CD14-positive monocyte (primary cell): ENCODE results near the gene PTCD1. TPM values are rescaled to one million over a fixed set of nuclear protein-coding genes. Genes with fewer than 3 reads are reported as not detected.

Experiments used
- DNase-seq, 3 donors: peaks; one replicate each; pipeline ENCODE4 v3.0.0-alpha.2; 2011 to 2022
- H2AFZ ChIP-seq: 2 replicates; pipeline ENCODE4 v1.6.0; 2012; ENCODE audit warnings: mild to moderate bottlenecking, low read depth, low read length, inconsistent platforms; ENCODE audit not compliant: insufficient read depth, poor library complexity, severe bottlenecking
- H3K27ac ChIP-seq, 2 donors: 1 replicate in 1 of 2; 2 replicates in 1 of 2; pipeline ENCODE4 v1.5.1; 2012 to 2013; ENCODE audit warnings: low read length in 2 of 2, control low read depth in 1 of 2, inconsistent platforms in 1 of 2, low read depth in 1 of 2, mild to moderate bottlenecking in 1 of 2
- H3K27me3 ChIP-seq, 2 donors: one replicate each; pipeline versions ENCODE4 v1.6.0 to v1.6.1; 2011 to 2013; ENCODE audit warnings: low read length in 2 of 2; ENCODE audit not compliant: control insufficient read depth in 2 of 2, insufficient read depth in 2 of 2
- H3K36me3 ChIP-seq, 2 donors: replicated peaks in 1 of 2; 1 replicate in 1 of 2; 2 replicates in 1 of 2; pipeline versions ENCODE4 v1.5.1 to v1.6.1; 2012 to 2013; ENCODE audit warnings: low read length in 2 of 2, control low read depth in 1 of 2, inconsistent platforms in 1 of 2, mild to moderate bottlenecking in 1 of 2; ENCODE audit not compliant: insufficient read depth in 2 of 2, control insufficient read depth in 1 of 2
- H3K4me1 ChIP-seq, 2 donors: 1 replicate in 1 of 2; 2 replicates in 1 of 2; pipeline versions ENCODE4 v1.5.1 to v1.6.1; 2012 to 2013; ENCODE audit warnings: low read length in 2 of 2, control low read depth in 1 of 2, inconsistent platforms in 1 of 2, mild to moderate bottlenecking in 1 of 2, moderate library complexity in 1 of 2; ENCODE audit not compliant: insufficient read depth in 2 of 2, control insufficient read depth in 1 of 2
- H3K4me2 ChIP-seq: replicated peaks from 2 replicates; pipeline ENCODE3; 2012; ENCODE audit warnings: low read length, moderate library complexity, mild to moderate bottlenecking; ENCODE audit not compliant: poor library complexity, severe bottlenecking; ENCODE audit errors: extremely low read depth
- H3K4me3 ChIP-seq, 3 experiments: fragments of 200-600 bp in 1 of 3; sonication (generic) in 1 of 3; replicated peaks in 1 of 3; 1 replicate in 2 of 3; 2 replicates in 1 of 3; pipeline ENCODE4 v1.5.1; 2011 to 2013; ENCODE audit warnings: low read length in 3 of 3, mild to moderate bottlenecking in 3 of 3, control low read depth in 2 of 3, low read depth in 2 of 3, inconsistent platforms in 1 of 3, moderate library complexity in 1 of 3
- H3K79me2 ChIP-seq: 2 replicates; pipeline ENCODE4 v1.6.0; 2012; ENCODE audit warnings: mild to moderate bottlenecking, control low read depth, inconsistent platforms, low read length, moderate library complexity; ENCODE audit not compliant: insufficient read depth
- H3K9ac ChIP-seq: 2 replicates; pipeline ENCODE4 v1.6.0; 2017; ENCODE audit warnings: low read length, mild to moderate bottlenecking; ENCODE audit not compliant: insufficient read depth, poor library complexity, severe bottlenecking
- H3K9me3 ChIP-seq, 2 donors: replicated peaks in 1 of 2; 1 replicate in 1 of 2; 2 replicates in 1 of 2; pipeline versions ENCODE4 v1.5.1 to v1.6.1; 2012 to 2013; ENCODE audit warnings: low read length in 2 of 2, control low read depth in 1 of 2; ENCODE audit not compliant: control insufficient read depth in 1 of 2, insufficient read depth in 1 of 2
- H4K20me1 ChIP-seq: 2 replicates; pipeline ENCODE4 v1.6.0; 2012; ENCODE audit warnings: mild to moderate bottlenecking, low read length, control low read depth, moderate library complexity; ENCODE audit not compliant: insufficient read depth
- H3K27ac Mint-ChIP-seq, 7 donors: one replicate each; pipeline ENCODE4 v1.8.0; 2020; ENCODE audit warnings: mild to moderate bottlenecking in 7 of 7, mixed read lengths in 7 of 7, moderate library complexity in 6 of 7, inconsistent platforms in 2 of 7
- H3K27me3 Mint-ChIP-seq, 3 donors: one replicate each; pipeline ENCODE4 v1.8.0; 2021 to 2022; ENCODE audit warnings: low read depth in 3 of 3, mild to moderate bottlenecking in 3 of 3, mixed read lengths in 3 of 3, moderate library complexity in 3 of 3, inconsistent platforms in 1 of 3
- H3K36me3 Mint-ChIP-seq, 2 donors: one replicate each; pipeline ENCODE4 v1.8.0; 2020; ENCODE audit warnings: mixed read lengths in 2 of 2, inconsistent platforms in 1 of 2, mild to moderate bottlenecking in 1 of 2
- H3K4me1 Mint-ChIP-seq: one replicate; pipeline ENCODE4 v1.8.0; 2020; ENCODE audit warnings: mild to moderate bottlenecking, mixed read lengths
- H3K4me3 Mint-ChIP-seq, 2 donors: one replicate each; pipeline ENCODE4 v1.8.0; 2020; ENCODE audit warnings: mild to moderate bottlenecking in 2 of 2, mixed read lengths in 2 of 2, moderate library complexity in 1 of 2
- H3K9me3 Mint-ChIP-seq, 7 donors: one replicate each; pipeline ENCODE4 v1.8.0; 2020 to 2022; ENCODE audit warnings: mixed read lengths in 7 of 7, mild to moderate bottlenecking in 6 of 7, moderate library complexity in 6 of 7, inconsistent platforms in 2 of 7
- WGBS: methylation state at CpG from one replicate; pipeline ENCODE4 v1.1.5; 2013; ENCODE audit warnings: missing lambda C conversion rate; ENCODE audit not compliant: insufficient coverage; 5-methylcytosine and 5-hydroxymethylcytosine counted together
- intact Hi-C, 2 donors: fragments of 100-400 bp; cut with micrococcal nuclease; formaldehyde crosslinking; loops; one replicate each; pipeline versions ENCODE4 v1.15.0 to v1.15.1; 2023
- polyA plus RNA-seq, 3 donors: library from polyadenylated mRNA; depleted of rRNA in 1 of 3; unstranded in 2 of 3; stranded (reverse) in 1 of 3; fragments of 300-500 nt in 2 of 3; fragments of >200 nt in 1 of 3; fragmentation: Illumina TruSeq in 2 of 3; gene quantifications; 1 replicate in 2 of 3; 2 replicates in 1 of 3; pipeline ENCODE4 v1.2.3, GENCODE V29; 2012 to 2021
- TF ChIP-seq, protein P1 (sequence below): fragments of 200-600 bp; IDR thresholded peaks from one replicate; pipeline ENCODE4 v1.8.0; 2022; ENCODE audit warnings: antibody characterized with exemption, mild to moderate bottlenecking

The PTCD1 gene
- polyA plus RNA-seq, 3 donors = 0.74 to 4.3 (median 1.6) TPM

DNA sequence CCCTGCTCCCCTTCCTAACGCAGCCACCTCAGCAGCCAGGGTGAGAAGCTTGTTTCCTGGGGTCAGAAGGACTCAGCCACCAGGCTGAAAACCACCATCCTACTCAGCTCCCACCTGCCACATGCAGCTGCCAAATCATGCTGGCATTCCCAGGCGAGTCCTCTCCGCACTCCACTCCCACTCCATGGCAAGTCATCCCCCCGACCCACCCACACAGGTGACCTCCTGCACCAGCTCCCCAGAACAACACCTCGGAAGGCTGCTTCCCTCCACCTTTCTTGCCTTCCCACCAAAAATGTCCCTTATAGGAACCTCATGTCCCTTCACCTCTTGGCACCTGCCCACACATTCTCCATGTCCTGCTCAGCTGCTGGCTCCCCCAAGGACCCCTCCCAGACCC, 34.8 kb downstream of the PTCD1 start:
- Histone ChIP-seq H3K4me3 (no peak overlapping the region), H3K27me3 (no peaks in the 10 kb centered on the region), H4K20me1 (peaks cover 84% of the 10 kb centered on the region), H3K36me3 (peaks cover 32 to 54% of the 10 kb centered on the region in 2 donors), H3K79me2 (peaks cover 54% of the 10 kb centered on the region), H3K9me3 (no peaks in the 10 kb centered on the region), H3K4me2 (no peak overlapping the region), H3K27ac (no peak overlapping the region), H2AFZ (no peak overlapping the region), H3K9ac (no peak overlapping the region), H3K4me1 (peaks cover 15 to 20% of the 10 kb centered on the region in 2 donors)
- Mint-ChIP-seq H3K27ac (peak overlapping the region in 1 of 7 donors; percentile 53), H3K4me1 (peaks cover 22% of the 10 kb centered on the region), H3K9me3 (peaks cover 0 to 2% (median 0%) of the 10 kb centered on the region in 7 donors), H3K27me3 (peaks cover 0 to 2% (median 2%) of the 10 kb centered on the region in 3 donors), H3K36me3 (peaks cover 34 to 45% of the 10 kb centered on the region in 2 donors), H3K4me3 (no peak overlapping the region)
- WGBS = 95% methylated on average over 5 of the region's 5 CpGs
- DNase-seq = no peak
- intact Hi-C loops = loop anchor here in 1 of 2 donors (10.0 kb wide), 1 partner anchor 101 kb away; the partner anchor contains the start of genes ZKSCAN5 and ZNF394
- TF ChIP-seq, protein P1, sequence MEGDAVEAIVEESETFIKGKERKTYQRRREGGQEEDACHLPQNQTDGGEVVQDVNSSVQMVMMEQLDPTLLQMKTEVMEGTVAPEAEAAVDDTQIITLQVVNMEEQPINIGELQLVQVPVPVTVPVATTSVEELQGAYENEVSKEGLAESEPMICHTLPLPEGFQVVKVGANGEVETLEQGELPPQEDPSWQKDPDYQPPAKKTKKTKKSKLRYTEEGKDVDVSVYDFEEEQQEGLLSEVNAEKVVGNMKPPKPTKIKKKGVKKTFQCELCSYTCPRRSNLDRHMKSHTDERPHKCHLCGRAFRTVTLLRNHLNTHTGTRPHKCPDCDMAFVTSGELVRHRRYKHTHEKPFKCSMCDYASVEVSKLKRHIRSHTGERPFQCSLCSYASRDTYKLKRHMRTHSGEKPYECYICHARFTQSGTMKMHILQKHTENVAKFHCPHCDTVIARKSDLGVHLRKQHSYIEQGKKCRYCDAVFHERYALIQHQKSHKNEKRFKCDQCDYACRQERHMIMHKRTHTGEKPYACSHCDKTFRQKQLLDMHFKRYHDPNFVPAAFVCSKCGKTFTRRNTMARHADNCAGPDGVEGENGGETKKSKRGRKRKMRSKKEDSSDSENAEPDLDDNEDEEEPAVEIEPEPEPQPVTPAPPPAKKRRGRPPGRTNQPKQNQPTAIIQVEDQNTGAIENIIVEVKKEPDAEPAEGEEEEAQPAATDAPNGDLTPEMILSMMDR = no peak

DNA sequence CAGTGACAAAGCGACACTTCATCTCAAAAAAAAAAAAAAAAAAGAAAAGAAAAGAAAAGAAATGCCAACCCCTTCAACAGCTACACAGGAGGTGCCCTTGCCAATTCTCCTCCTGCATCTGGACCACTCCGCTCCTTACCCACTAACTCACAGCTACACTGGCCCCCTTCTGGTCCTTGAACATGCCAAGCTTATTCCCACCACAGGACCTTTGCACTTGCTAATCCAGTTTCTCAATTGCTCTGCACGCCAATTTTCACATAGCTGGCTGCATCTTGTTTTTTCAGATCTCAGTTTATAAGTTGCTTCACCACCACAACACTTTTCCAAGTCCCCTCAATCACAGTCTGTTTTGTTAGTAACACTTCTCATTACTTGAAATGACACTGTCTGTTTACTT, 35.7 kb downstream of the PTCD1 start:
- Histone ChIP-seq H3K4me2 (no peak overlapping the region), H3K9ac (no peak overlapping the region), H3K4me3 (no peak overlapping the region), H3K36me3 (peaks cover 35 to 58% of the 10 kb centered on the region in 2 donors), H3K9me3 (no peaks in the 10 kb centered on the region), H3K79me2 (peaks cover 49% of the 10 kb centered on the region), H3K27me3 (no peaks in the 10 kb centered on the region), H2AFZ (no peak overlapping the region), H4K20me1 (peaks cover 92% of the 10 kb centered on the region), H3K4me1 (peaks cover 14 to 15% of the 10 kb centered on the region in 2 donors), H3K27ac (no peak overlapping the region)
- peaks cover 0 to 2% (median 0%) of the 10 kb centered on the region in 7 donors for H3K9me3 Mint-ChIP-seq
- 100% methylated on average over 3 of the region's 3 CpGs for WGBS
- peaks cover 38 to 52% of the 10 kb centered on the region in 2 donors for H3K36me3 Mint-ChIP-seq
- peaks cover 0 to 2% (median 2%) of the 10 kb centered on the region in 3 donors for H3K27me3 Mint-ChIP-seq
- TF ChIP-seq, protein P1 = no peak
- intact Hi-C loops = loop anchor here in 1 of 2 donors (10.0 kb wide), 1 partner anchor 102 kb away; the partner anchor contains the start of genes ZKSCAN5 and ZNF394
- H3K4me1 Mint-ChIP-seq = peaks cover 24% of the 10 kb centered on the region
- no peak overlapping the region for H3K4me3 Mint-ChIP-seq
- H3K27ac Mint-ChIP-seq = no peak overlapping the region
- no peak for DNase-seq
